ENCODE results near the gene FGL2. TPM values are rescaled to one million over a fixed set of nuclear protein-coding genes. Genes with fewer than 3 reads are reported as not detected.
"Not testable (repeated sequence)": the region's sequence is repeated elsewhere in the genome, so short reads cannot be mapped to it uniquely, and the experiment has no call there.

FGL2 gene
- total RNA-seq, 4 donors from 2014 or later = 23.1 to 45.2 (median 33.6) TPM

DNA sequence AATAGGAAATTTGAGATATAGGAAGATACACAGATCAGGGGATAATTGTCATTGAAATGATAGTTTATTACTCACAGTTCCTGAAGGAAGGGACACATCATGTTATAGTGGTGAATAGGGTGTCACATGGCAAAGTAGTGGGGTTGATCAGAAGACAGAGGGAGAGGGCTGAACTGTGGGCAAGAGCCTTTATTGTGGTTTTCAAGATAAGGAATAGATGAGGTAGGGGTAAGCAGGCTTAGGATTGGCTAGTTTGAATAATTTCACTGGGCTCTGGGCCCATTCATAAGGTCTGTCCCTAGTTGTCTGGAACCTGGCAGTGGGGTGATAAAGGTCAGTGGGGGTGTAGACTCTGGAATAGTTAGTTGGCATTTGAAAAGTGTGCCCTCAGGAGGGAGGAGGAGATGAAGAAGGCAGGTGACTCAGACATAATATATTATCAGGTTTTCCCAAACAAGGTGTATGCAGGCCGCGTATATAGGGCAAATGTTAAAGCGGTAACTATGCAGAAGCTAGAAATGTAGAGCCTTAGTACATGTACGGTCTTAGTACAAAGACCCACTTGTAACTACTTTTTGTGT, 18.5 kb downstream of the FGL2 start:
- no peak overlapping the region for H3K4me3 ChIP-seq
- 61 to 87% methylated on average over 3 to 4 of the region's 4 CpGs for WGBS, 2 donors (ENCODE audit: low coverage in 1 of 2)
- H3K27ac ChIP-seq = peak overlapping the region in 2 of 4 donors; percentile 65
- DNase-seq = peak; percentile 49
- no peaks in the 10 kb centered on the region for H3K36me3 ChIP-seq
- H3K27me3 ChIP-seq = no peaks in the 10 kb centered on the region
- intact Hi-C loops (cut with DNase I; ENCODE audit: low total_unique reads) (no loop called here), in situ Hi-C loops (cut with MboI; ENCODE audit: low pct_ligation_motif_present in 1 of 4, low pct_unique_long_range_greater_than_20kb in 1 of 4, low sequenced_read_pairs in 3 of 4) (no loop called here)
- peaks cover 0 to 35% (median 9%) of the 10 kb centered on the region in 4 donors for H3K4me1 ChIP-seq
- TF ChIP-seq EP300 (IDR thresholded peaks at IDR 0.05; ENCODE audit: low read depth) (no peak), POLR2AphosphoS5 (IDR thresholded peaks at IDR 0.05) (no peak), POLR2A (IDR thresholded peaks at IDR 0.05) (no peak)
- TF ChIP-seq, protein P1, sequence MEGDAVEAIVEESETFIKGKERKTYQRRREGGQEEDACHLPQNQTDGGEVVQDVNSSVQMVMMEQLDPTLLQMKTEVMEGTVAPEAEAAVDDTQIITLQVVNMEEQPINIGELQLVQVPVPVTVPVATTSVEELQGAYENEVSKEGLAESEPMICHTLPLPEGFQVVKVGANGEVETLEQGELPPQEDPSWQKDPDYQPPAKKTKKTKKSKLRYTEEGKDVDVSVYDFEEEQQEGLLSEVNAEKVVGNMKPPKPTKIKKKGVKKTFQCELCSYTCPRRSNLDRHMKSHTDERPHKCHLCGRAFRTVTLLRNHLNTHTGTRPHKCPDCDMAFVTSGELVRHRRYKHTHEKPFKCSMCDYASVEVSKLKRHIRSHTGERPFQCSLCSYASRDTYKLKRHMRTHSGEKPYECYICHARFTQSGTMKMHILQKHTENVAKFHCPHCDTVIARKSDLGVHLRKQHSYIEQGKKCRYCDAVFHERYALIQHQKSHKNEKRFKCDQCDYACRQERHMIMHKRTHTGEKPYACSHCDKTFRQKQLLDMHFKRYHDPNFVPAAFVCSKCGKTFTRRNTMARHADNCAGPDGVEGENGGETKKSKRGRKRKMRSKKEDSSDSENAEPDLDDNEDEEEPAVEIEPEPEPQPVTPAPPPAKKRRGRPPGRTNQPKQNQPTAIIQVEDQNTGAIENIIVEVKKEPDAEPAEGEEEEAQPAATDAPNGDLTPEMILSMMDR (IDR thresholded peaks at IDR 0.05) = no peak
- no peaks in the 10 kb centered on the region for H3K9me3 ChIP-seq

DNA sequence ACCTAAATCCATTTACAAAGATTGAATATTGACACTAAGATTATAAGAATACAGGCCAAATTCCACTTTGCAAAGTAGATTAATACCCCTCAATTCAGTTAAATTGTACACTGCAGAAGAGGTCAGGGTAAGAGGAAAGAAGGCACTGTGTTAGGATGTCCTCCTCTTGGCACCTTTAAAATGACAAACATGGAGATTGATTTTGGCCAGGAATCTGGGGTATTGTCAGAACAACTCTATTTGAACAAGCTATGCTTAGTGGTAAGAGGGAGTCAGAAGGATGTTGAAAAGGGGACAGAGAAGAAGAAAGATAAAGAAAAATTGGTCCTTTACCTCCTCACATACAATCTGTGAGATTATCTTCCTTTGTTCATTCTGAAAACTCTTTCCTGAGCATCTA, 21.6 kb downstream of the FGL2 start:
- H3K9me3 ChIP-seq; H3K27me3 ChIP-seq; in situ Hi-C loops (cut with MboI; ENCODE audit: low pct_ligation_motif_present in 1 of 4, low pct_unique_long_range_greater_than_20kb in 1 of 4, low sequenced_read_pairs in 3 of 4); H3K36me3 ChIP-seq; intact Hi-C loops (cut with DNase I; ENCODE audit: low total_unique reads); H3K27ac ChIP-seq; H3K4me3 ChIP-seq; DNase-seq: not testable (repeated sequence)
- H3K4me1 ChIP-seq = peaks cover 0 to 16% (median 5%) of the 10 kb centered on the region in 4 donors

DNA sequence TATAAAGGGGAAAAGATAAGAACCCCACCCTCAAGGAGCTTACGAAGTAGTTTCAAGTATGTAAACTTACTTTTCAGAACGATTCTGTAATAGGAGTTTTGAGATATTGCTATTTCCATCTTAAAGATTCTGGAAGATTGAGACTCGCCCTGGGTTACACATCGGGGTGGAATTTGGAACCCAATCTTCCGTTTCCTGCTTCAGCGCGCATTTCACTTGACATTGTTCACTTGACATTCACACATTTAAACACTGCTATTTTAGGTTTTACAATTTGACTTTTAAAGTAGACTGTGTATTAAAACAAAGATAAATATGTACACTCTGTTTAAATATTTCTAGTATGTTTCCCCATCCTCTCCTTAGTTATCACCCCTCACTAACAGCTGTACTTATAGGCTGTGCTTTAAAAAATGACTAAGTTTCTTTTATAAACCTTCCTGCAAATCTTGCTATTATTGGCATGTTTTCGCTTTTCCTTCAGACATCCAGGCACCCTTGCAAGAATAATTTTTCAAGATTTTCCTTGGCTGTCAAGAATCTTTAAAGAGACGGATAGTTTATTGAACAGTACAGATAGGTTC, 22.2 kb downstream of the FGL2 start:
- in situ Hi-C loops (cut with MboI; ENCODE audit: low pct_ligation_motif_present in 1 of 4, low pct_unique_long_range_greater_than_20kb in 1 of 4, low sequenced_read_pairs in 3 of 4); DNase-seq; H3K27ac ChIP-seq; H3K4me3 ChIP-seq; H3K9me3 ChIP-seq; intact Hi-C loops (cut with DNase I; ENCODE audit: low total_unique reads); H3K27me3 ChIP-seq; H3K36me3 ChIP-seq: not testable (repeated sequence)
- peaks cover 0 to 10% (median 3%) of the 10 kb centered on the region in 4 donors for H3K4me1 ChIP-seq
- 69 to 88% methylated on average over 9 of the region's 9 CpGs for WGBS, 2 donors (ENCODE audit: low coverage in 1 of 2)

DNA sequence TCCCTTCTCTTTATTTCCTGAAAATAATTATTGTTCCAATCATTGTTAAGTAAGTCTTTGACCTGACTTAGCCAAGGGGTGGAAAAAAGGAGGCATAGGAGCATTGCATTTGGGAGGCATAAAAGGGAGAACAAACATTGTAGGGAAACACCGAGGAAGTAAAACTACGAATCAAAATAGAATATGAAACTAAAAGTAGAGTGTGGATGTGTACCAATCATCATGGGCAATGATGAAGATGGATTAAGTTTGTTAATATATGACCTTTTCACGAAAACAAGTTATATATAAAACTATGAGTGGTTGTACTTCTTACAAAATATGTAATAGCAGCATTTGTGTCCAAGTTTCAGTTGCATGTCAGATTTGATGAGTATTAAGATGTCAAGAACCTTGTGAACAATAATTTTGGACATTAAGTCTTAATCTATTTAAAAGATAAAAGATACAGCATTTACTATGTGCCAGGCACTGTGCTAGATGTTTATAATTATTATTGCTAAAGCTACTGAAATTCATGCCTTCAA, 24.3 kb downstream of the FGL2 start:
- in situ Hi-C loops (cut with MboI; ENCODE audit: low pct_ligation_motif_present in 1 of 4, low pct_unique_long_range_greater_than_20kb in 1 of 4, low sequenced_read_pairs in 3 of 4); H3K9me3 ChIP-seq; H3K4me1 ChIP-seq; H3K36me3 ChIP-seq; H3K27me3 ChIP-seq; DNase-seq; H3K27ac ChIP-seq; H3K4me3 ChIP-seq; intact Hi-C loops (cut with DNase I; ENCODE audit: low total_unique reads): not testable (repeated sequence)
- WGBS, 2 donors (ENCODE audit: low coverage in 1 of 2) = 44 to 83% methylated on average over 1 to 2 of the region's 3 CpGs

DNA sequence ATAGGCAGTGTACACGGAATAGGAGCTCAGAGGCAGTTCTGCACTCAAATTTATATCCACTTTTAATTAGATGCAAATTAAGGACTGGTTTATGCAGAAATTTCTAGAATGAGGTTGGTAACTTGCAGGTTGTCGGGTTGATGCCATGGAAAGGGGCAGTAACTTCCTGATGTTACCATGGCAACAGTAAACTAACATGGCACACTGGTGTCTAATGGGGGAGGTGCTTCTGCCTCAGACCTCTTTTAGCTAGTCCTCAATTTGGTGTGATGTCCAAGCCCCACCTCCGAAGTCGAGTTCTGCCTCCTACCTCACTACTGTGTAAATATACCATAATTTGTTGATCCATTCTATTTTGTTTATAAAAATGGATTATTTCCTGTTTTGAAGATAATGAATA, 25.2 kb downstream of the FGL2 start:
- in situ Hi-C loops (cut with MboI; ENCODE audit: low pct_ligation_motif_present in 1 of 4, low pct_unique_long_range_greater_than_20kb in 1 of 4, low sequenced_read_pairs in 3 of 4); intact Hi-C loops (cut with DNase I; ENCODE audit: low total_unique reads); H3K27me3 ChIP-seq; H3K27ac ChIP-seq; H3K4me1 ChIP-seq; H3K36me3 ChIP-seq; H3K9me3 ChIP-seq; DNase-seq; H3K4me3 ChIP-seq: not testable (repeated sequence)
- 77 to 100% methylated on average over 1 to 3 of the region's 4 CpGs for whole genome bisulfite sequencing, 2 donors (ENCODE audit: low coverage in 1 of 2)

DNA sequence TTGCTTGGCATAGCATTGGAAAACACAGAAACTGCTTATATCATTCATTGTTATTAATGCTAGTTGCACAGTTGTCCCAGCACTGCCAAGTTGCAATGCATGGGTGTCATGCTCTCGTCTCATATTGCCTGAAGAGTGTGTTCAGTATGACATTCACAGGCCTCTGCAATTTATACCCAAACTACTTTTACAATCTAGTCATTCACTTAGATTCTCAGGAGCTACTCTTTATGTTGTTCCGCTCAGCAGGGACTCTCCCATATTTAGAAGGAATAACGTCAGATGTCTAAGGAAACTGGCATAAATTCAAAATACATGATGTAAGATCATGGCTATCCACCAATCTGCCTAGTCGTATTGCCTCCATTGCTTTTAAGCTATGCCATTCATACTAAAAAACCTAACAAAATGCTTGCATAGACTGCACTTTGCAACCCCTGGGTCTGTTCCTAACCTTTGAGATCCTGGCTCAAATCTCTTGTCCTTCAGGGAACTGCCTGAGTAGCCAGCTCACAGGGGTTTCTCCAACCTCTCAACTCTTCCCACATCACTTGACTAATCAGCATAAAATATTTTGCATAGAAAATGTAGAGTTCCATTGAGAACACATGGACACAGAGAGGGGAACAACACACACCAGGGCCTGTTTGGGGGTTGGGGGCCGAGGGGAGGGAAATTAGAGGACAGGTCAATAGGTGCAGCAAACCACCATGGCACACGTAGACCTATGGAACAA, 27.0 kb downstream of the FGL2 start:
- not testable (repeated sequence) for H3K36me3 ChIP-seq

DNA sequence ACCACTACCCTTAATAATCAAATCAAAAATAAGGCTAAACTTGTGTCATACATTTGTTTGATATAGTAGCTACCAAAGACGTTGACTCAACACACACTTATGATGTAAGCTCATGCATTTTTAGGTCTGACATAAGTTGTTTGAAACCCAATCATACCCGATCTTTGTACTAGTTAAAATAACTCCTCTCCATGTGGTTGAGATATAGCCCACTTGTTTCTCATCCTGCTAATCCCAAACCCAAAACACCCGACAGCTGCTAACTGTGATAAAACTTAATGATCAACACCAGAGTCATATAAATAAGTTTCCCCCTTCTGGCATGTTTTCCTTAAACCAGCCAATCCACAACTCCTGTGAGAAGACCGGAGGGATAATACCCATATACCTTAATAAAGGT, 28.5 kb downstream of the FGL2 start:
- intact Hi-C loops (cut with DNase I; ENCODE audit: low total_unique reads); H3K4me1 ChIP-seq; in situ Hi-C loops (cut with MboI; ENCODE audit: low pct_ligation_motif_present in 1 of 4, low pct_unique_long_range_greater_than_20kb in 1 of 4, low sequenced_read_pairs in 3 of 4); DNase-seq; H3K27ac ChIP-seq; H3K36me3 ChIP-seq; H3K27me3 ChIP-seq; H3K4me3 ChIP-seq; H3K9me3 ChIP-seq: not testable (repeated sequence)
- WGBS, 2 donors (ENCODE audit: low coverage in 1 of 2) = 79 to 89% methylated on average over 4 of the region's 4 CpGs

More for the DNA sequence above, 27.0 kb downstream of the FGL2 start:
- intact Hi-C loops (cut with DNase I; ENCODE audit: low total_unique reads); DNase-seq; H3K9me3 ChIP-seq; in situ Hi-C loops (cut with MboI; ENCODE audit: low pct_ligation_motif_present in 1 of 4, low pct_unique_long_range_greater_than_20kb in 1 of 4, low sequenced_read_pairs in 3 of 4); H3K27ac ChIP-seq; H3K27me3 ChIP-seq; H3K4me1 ChIP-seq; H3K4me3 ChIP-seq: not testable (repeated sequence)
- WGBS, 2 donors (ENCODE audit: low coverage in 1 of 2) = 84 to 87% methylated on average over 3 to 6 of the region's 6 CpGs

Measured in transverse colon (tissue), 4 donors.